GM12892 (cell line): ENCODE data around the gene ANKRD63.

Experiments
- POLR2A ChIP-seq: IDR thresholded peaks from 2 replicates; pipeline ENCODE4 v1.6.1; 2011; ENCODE audit warnings: low read depth, low read length, control low read depth
- POLR2AphosphoS5 ChIP-seq: IDR thresholded peaks from 2 replicates; pipeline ENCODE4 v1.6.1; 2011; ENCODE audit warnings: low read depth, low read length, control low read depth

- TF ChIP-seq POLR2AphosphoS5 = no peak
- no peak for TF ChIP-seq POLR2A
These were observed 13.3 kb downstream of the ANKRD63 start for GRCh38 chr15:40269604-40270003.
